HG03469 (cell line): ENCODE results near the gene CCT6A.
A peak's percentile ranks its signal among the peaks of the same experiment; 100 is the strongest.
"Not testable (repeated sequence)": the region's sequence is repeated elsewhere in the genome, so short reads cannot be mapped to it uniquely, and the experiment has no call there.

Experiments used
- ATAC-seq: cut with Tn5 transposase; IDR thresholded peaks from one replicate; pipeline ENCODE4 v1.9.1; 2021; ENCODE audit warnings: mild to moderate bottlenecking, moderate library complexity, moderate number of reproducible peaks; ENCODE audit not compliant: unreplicated experiment

The CCT6A gene

DNA sequence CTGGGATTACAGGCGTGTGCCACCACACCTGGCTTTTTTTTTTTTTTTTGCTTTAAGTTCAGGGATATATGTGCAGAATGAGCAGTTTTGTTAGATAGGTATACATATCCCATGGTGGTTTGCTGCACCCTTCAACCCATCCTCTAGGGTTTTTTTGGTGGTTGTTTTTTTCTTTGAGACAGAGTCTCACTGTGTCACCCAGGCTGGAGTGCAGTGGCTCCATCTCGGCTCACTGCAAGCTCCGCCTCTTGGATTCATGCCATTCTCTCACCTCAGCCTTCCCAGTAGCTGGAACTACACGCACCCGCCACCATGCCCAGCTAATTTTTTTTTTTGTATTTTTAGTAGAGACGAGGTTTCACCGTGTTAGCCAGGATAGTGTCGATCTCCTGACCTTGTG is 2.8 kb upstream of the CCT6A start:
- ATAC-seq: not testable (repeated sequence)

- no peak for ATAC-seq
Observed at GRCh38 chr7:56051053-56051338, 569 bp upstream of the CCT6A start.

DNA sequence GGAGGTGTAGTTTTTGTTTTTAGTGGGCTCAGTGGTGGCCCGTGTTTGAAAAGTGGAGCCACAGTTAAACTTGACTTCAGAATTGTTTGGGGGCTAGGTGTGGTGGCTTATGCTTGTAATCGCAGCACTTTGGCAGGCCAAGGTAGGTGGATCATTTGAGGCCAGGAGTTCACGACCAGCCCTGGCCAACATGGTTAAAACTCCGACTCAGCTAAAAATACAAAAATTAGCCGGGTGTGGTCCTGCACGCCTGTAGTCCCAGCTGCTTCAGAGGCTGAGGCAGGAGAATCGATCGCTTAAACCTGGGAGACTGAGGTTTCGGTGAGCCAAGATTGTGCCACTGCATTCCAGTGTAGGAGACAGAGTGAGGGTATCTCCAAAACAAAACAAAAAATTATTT is 1.8 kb downstream of the CCT6A start:
- no peak for ATAC-seq

DNA sequence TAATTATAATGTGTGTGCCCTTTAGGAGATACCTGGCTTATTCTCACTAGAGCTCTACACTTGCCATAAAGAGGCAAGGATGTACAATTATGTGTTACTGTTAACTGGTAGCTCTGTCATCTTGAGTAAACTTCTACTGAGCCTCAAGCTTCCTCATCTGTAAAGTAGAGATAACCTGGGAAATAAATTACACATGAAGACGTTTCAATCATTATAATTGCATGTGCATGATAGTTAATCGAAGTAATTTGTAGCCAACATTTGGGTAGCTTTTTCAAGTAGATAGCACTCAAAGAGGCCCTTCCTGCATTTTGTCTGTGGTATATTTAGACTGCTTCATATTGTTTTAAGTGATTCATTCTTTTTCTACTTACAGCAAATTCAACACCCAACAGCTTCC is 2.4 kb downstream of the CCT6A start:
- no peak for ATAC-seq

GRCh38 chr7:56062382-56062781 is 10.8 kb downstream of the CCT6A start:
- no peak for ATAC-seq

DNA sequence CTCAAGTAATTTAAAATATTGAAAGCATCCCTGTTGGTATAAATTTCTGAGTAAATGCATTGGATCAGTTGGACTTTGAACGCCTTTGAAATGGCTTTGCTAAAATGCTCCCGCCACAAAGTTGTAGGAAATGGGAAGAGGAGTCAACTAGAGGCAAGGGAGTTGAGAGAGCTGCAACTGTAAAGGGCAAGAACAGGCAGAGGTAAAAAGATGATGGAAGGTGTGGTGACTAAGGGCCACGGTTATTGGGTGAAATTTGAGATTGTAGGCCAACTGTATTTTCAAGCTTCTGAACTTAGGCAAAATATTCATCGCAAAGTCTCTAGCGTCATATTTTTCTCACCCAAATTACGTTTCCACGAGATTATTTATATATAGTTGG is 11.9 kb downstream of the CCT6A start:
- no peak for ATAC-seq

DNA sequence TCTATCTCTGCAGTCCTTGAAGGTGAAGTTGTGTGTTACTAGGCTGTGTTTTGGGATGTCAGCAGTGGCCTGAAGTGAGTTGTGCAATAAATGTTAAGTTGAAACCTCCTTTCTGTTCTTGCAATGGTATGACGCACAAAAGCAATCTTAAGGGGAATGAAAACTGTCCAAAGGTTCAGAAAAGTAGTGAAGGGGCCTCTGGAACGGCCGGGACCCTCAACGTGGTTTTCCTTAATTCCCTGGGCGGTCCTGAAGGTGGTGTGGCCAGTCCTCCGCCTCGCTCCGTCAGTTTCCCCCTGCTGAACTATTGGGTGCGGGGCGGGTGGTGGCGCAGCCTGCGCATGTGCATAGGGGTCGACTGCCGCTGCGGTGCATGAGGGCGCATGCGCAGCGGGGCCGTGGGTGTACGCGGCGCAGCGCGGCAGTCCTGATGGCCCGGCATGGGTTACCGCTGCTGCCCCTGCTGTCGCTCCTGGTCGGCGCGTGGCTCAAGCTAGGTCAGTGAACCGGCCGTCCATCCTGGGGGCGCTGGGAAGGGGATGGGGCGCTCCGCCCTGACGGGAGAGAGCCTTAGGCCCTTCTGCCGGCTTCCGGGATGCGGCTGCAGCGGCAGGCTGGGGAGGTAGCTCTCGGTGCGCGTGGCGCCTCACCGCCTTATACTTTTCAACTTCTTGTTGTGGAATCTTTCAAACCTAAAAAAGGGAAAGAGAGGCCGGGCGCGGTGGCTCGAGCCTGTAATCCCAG is 12.5 kb downstream of the CCT6A start, which contains the start of gene SUMF2:
SUMF2 (plus strand) TSS at position 405 of the 744 bp plus-strand sequence; CDS start at position 431, 26 bp downstream.
- ATAC-seq: peak; percentile 82

DNA sequence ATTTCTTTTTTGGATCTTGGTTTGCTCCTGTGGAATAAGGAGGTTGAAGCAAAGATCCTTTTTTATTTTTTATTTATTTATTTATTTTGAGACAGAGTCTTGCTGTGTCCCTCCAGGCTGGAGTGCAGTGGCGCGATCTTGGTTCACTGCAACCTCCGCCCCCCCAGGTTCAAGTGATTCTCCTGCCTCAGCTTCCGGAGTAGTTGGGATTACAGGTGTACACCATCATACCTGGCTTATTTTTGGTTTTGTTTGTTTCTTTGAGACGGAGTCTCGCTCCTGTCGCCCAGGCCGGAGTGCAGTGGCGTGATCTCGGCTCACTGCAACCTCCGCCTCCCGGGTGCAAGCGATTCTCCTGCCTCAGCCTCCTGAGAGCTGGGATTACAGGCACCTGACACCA is 14.8 kb downstream of the CCT6A start:
- ATAC-seq: not testable (repeated sequence)

GRCh38 chr7:56074371-56074791 is 22.8 kb downstream of the CCT6A start:
- peak; percentile 77 for ATAC-seq

DNA sequence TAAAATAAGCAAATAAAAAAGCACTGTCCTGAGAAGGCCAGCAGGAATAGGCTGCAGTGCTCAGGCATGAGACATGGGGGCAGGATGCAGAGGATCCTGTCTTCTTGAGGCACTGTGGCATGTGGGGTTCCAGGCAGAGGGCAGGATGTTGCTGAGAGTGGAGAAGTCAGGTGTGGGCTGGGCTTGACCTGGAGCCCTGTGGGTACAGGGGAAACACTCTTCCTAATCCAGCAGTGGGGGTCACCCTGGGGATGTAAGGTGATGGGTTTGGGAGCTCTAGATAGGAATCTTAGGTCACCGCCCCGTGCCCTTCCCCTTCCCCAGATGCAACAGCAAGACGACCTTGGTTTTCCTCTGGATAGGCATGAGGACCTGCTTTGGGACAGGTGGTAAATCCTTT is 26.1 kb downstream of the CCT6A start:
- no peak for ATAC-seq

DNA sequence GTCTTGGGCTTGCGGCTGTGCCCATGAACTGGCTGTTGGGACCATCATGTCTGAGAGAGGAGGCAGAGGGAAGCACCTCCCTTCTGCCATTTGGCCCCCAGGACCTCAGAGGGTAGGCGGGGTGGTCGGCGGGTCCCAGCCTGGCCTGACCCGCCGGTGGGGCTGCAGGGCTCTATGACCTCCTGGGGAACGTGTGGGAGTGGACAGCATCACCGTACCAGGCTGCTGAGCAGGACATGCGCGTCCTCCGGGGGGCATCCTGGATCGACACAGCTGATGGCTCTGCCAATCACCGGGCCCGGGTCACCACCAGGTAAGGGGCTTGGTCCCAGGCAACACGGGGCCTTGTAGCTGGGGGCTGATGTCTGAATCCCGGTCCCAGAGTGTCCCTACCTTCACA is 26.6 kb downstream of the CCT6A start:
- ATAC-seq: no peak

GRCh38 chr7:56079450-56080185 is 28.1 kb downstream of the CCT6A start:
- no peak for ATAC-seq

DNA sequence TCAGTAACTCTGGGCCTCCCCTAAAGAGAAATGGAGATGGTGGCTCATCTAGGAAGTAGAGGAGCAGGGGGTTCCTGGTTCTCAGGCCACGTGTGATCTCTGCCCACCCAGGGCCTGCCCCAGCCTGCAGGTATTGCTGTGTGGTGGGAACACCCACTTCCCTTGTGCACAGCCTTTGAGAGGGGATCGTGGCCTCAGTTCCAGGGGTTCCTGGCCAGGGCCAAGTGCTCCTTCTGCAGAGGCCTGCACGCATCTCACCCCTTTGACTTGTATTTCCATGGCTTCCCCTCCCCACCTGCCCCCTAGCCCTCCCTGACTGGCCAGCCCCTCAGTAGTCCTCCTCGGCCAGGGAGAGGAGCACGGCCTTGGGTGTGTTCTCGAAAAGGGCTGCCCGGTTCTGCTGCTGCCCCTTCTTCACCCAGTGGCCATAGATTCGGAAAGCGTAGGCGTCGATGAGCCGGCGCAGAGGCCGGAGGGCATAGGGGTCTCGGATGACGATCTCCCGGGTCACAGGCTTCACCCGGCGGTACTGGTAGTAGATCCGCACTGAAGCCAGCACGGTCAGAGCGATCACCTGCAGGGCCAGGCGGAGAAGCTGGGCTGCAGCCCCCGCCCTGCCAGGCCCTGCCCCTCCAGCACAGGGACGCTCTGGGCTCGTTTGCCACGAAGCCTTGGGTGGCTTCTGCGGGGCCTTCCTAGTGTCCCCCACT is 29.3 kb downstream of the CCT6A start:
- ATAC-seq: not testable (repeated sequence)

DNA sequence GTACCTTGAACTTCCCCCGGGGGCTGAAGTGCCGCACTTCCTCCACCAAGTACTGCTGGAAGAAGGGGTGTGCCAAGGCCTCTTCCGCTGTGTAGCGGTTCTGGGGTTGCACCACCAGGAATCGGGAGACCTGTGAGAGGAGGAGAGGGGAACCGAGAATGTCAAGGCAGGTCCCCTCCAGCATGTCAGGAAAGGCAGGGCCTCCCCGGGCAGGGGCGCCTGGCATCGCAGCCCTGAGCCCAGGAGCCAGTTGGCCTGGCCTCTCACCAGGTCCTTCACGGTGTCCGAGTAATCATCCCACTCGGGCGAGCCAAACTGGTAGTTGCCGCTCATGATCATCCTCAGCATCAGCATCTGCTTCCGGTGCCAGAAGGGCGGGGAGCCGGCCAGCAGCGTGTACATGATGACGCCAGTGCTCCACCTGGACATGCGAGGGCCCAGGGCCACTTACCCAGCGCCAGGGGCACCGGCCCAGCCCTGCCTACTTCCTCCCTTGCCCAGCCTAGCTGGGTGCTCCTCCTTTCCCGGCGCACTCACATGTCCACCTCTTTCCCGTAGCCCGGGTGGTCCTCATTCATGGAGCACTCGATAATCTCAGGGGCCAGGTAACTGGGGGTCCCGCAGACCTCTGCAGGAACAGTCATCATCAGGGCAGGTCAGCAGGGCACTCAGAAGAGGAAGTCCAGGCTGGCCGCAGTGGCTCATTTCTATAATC is 30.2 kb downstream of the CCT6A start:
- ATAC-seq: no peak

DNA sequence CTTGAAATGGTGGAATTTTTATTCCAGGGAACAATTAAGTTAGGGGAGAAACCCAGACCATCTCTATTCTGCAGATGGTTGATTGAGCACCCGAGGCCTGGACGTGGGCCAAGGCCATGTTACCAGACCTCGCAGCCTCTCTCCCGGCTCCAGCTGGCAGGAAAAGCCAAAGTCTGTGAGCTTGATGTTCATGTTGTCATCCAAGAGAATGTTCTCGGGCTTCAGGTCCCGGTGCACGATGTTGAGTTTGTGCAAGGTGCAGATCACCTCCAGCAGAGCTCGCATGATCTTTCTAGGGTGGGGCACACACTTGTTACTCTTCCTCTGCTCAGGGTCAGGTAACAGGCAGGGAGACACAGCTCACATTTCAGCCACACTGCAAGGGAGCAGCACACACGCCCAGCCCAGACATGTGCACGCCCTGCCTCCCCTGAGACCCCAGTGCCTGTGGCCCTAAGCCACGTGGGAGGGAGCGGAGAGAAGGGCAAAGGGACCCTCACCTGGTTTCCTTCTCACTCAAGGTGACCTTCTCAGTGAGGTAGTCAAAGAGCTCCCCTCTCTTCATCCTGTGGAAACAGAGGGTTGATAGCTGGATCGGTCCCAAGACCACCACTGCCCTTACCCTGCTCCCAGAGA is 31.7 kb downstream of the CCT6A start:
- ATAC-seq: no peak

- no peak for ATAC-seq
Observed at GRCh38 chr7:56086761-56087160, 35.2 kb downstream of the CCT6A start.

- ATAC-seq: no peak
Observed at GRCh38 chr7:56087445-56087844, 35.9 kb downstream of the CCT6A start.

GRCh38 chr7:56091591-56091990 is 40.0 kb downstream of the CCT6A start:
- ATAC-seq: no peak

GRCh38 chr7:56092388-56092787 is 40.8 kb downstream of the CCT6A start:
- ATAC-seq: not testable (repeated sequence)

DNA sequence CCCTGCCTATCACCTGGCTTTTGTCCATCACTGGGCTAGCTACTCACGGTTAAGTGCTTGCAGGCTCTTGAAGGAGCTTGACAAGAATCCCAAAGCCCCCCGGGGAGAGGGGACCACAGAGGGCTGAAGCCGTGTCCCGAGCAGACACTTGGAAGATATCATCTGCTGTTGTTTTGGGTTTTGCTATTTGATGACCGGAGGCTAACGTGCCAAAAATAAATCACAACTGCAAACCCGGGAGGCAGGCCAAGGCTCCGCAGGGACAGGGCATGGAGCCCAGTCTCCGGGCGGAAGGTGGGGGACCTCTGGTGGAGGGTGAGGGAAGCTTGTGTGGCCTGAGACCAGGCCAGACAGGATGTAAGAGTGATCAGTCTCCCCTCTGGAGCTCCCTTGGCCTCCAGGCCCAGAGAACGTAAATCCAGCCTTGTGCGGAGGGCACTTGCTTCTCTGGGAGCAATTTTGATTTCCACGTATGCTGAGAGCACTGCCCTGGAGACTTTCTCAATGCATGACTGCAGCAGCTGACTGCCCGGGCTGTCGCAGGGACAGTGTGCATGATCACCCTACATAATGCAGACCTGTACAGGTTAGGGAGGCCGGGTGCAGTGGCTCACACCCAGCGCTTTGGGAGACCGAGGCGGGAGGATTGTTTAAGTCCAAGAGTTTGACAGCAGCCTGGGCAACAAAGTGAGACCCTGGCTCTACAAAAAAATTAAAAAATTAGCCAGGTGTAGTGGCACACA is 41.4 kb downstream of the CCT6A start, which contains the start of gene PHKG1:
PHKG1 (minus strand) TSS at position 164 of the 743 bp plus-strand sequence. CDS start 4,011 bp downstream, outside the sequence.
- ATAC-seq: no peak
